Lung (tissue), 12 donors: ENCODE measurements around the gene NBAS. TPM values are rescaled to one million over a fixed set of nuclear protein-coding genes. Genes with fewer than 3 reads are reported as not detected.
A peak's percentile ranks its signal among the peaks of the same experiment; 100 is the strongest.

Experiments used
- ATAC-seq: fragments of 200-7000 bp; cut with Tn5 transposase; one replicate; pipeline ENCODE4 v1.9.1; 2020; ENCODE audit warnings: moderate number of reproducible peaks; ENCODE audit not compliant: insufficient read depth, low FRiP score
- DNase-seq, 3 donors: peaks; one replicate each; pipeline ENCODE4 v3.0.0-alpha.2; 2013 to 2017
- H3K27ac ChIP-seq, 2 donors: one replicate each; pipeline ENCODE4 v1.5.1; 2013; ENCODE audit warnings: mild to moderate bottlenecking in 2 of 2, moderate library complexity in 2 of 2, control low read depth in 1 of 2, inconsistent platforms in 1 of 2, low read depth in 1 of 2, low read length in 1 of 2
- H3K27me3 ChIP-seq, 3 donors: one replicate each; pipeline ENCODE4 v1.5.1; 2013; ENCODE audit warnings: low read length in 2 of 3; ENCODE audit not compliant: control insufficient read depth in 3 of 3, insufficient read depth in 3 of 3
- H3K36me3 ChIP-seq, 4 donors: one replicate each; pipeline ENCODE4 v1.5.1; 2013; ENCODE audit warnings: low read length in 4 of 4, mild to moderate bottlenecking in 1 of 4, moderate library complexity in 1 of 4; ENCODE audit not compliant: control insufficient read depth in 4 of 4, insufficient read depth in 4 of 4
- H3K4me1 ChIP-seq, 5 donors: one replicate each; pipeline ENCODE4 v1.5.1; 2013; ENCODE audit warnings: low read length in 5 of 5, mild to moderate bottlenecking in 2 of 5, moderate library complexity in 1 of 5; ENCODE audit not compliant: control insufficient read depth in 5 of 5, insufficient read depth in 5 of 5
- H3K4me3 ChIP-seq: one replicate; pipeline ENCODE4 v1.5.1; 2013; ENCODE audit warnings: mild to moderate bottlenecking, control low read depth, moderate library complexity
- H3K9ac ChIP-seq, 2 donors: one replicate each; pipeline ENCODE4 v1.5.1; 2013; ENCODE audit warnings: low read length in 2 of 2, control low read depth in 1 of 2; ENCODE audit not compliant: insufficient read depth in 1 of 2
- H3K9me3 ChIP-seq, 4 donors: one replicate each; pipeline ENCODE4 v1.5.1; 2013; ENCODE audit warnings: low read length in 3 of 4, mild to moderate bottlenecking in 1 of 4, moderate library complexity in 1 of 4; ENCODE audit not compliant: control insufficient read depth in 4 of 4, insufficient read depth in 3 of 4
- CTCF ChIP-seq: IDR thresholded peaks from 2 replicates; pipeline ENCODE4 v1.5.1; 2012; ENCODE audit warnings: mild to moderate bottlenecking; ENCODE audit errors: control extremely low read depth, extremely low read depth
- WGBS, 2 donors: extraction: QIAGEN DNeasy Blood & Tissue Kit; methylation state at CpG; one replicate each; pipeline ENCODE4 v1.1.7; 2013; 5-methylcytosine and 5-hydroxymethylcytosine counted together
- polyA plus RNA-seq, 2 donors: library from polyadenylated mRNA; stranded (reverse); fragments of 200-250 nt; gene quantifications; one replicate each; pipeline ENCODE4 v1.2.1, GENCODE V29; 2013
- total RNA-seq, 2 donors: library from RNA; depleted of rRNA in 1 of 2; stranded (reverse); fragments of >200 nt in 1 of 2; gene quantifications; one replicate each; pipeline ENCODE4 v1.2.1, GENCODE V29; 2014 to 2021
- donor health status: control.
- donor health status: control.
- donor health status: Bipolar disorder and iron deficiency.
- donor health status: healthy.
- donor health status: DM: yes; HTN: yes; CAD: no.

The NBAS gene
- total and polyA plus RNA-seq, 4 donors: 15.6 to 61.3 (median 35.4) TPM

DNA sequence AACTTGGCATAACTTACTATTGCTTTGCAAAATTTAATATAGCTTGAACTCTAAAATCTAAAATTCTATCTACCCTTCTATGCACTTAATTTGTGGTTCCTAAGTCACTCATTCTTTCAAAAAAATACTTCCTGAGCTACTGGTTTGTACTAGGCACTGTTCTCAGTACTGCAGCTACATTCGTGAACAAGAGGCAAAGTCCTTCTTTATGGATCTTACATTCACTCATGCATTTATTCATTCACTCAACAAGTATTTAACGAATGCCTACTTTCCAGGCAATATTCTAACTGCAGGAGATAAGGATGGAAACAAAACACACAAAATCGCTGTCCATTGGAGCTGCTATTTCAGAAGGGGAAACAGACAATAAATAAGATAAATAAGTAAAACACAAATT, 104.8 kb downstream of the NBAS start:
- 90 to 92% methylated on average over 3 of the region's 3 CpGs for WGBS, 2 donors
- peaks cover 8 to 15% (median 10%) of the 10 kb centered on the region in 4 donors for H3K36me3 ChIP-seq

GRCh38 chr2:15450808-15451207, 110.3 kb downstream of the NBAS start:
- no peak overlapping the region for H3K9ac ChIP-seq
- H3K4me1 ChIP-seq: peaks cover 0 to 3% (median 0%) of the 10 kb centered on the region in 5 donors
- H3K9me3 ChIP-seq: no peaks in the 10 kb centered on the region
- peaks cover 0 to 3% (median 1%) of the 10 kb centered on the region in 4 donors for H3K36me3 ChIP-seq
- H3K27ac ChIP-seq: no peak overlapping the region
- no peak for DNase-seq
- WGBS, 2 donors: 90 to 98% methylated on average over 2 of the region's 2 CpGs
- H3K4me3 ChIP-seq: no peak overlapping the region
- no peak for TF ChIP-seq CTCF
- ATAC-seq: no peak
- H3K27me3 ChIP-seq: no peaks in the 10 kb centered on the region

More for the DNA sequence above, 104.8 kb downstream of the NBAS start:
- no peak for TF ChIP-seq CTCF
- Histone ChIP-seq H3K4me3 (no peak overlapping the region), H3K27me3 (no peaks in the 10 kb centered on the region), H3K4me1 (peaks cover 0 to 5% (median 0%) of the 10 kb centered on the region in 5 donors), H3K9me3 (no peaks in the 10 kb centered on the region), H3K9ac (no peak overlapping the region), H3K27ac (no peak overlapping the region)
- ATAC-seq (no peak), DNase-seq (no peak)

DNA sequence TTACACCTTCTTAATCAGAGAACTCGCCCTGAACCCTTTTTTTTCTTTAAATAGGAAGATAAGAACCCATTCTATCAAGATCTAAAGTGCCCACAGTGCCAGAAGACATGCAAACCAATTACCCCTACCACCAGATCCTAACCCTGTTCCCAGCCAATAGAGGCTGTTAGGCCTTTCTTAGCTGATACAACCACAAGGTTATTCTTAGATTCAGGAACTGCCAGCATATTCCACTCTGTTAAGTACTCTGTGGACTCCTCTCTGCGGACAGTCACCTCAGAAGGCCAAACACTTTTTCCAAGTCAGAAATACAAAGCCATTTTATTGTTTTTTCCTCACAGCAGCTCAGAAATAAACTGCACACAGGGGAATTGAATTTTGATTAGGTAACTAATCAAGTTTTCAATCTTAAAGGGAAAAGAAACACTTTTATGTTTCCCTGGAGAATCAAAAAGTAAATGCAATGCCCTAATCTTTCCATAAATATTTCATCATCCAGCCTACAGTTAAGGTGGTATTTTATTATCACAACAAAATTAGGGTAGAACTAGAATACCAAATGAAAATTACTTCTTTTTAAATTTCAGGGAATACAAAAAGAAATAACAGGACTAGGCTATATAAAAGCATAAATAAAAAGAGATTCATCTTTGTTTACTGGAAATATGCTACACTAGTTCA, 111.4 kb downstream of the NBAS start:
- ATAC-seq (no peak), DNase-seq (no peak)
- 69 to 83% methylated on average over 2 of the region's 2 CpGs for WGBS, 2 donors
- no peaks in the 10 kb centered on the region for H3K27me3 ChIP-seq
- peaks cover 0 to 3% (median 1%) of the 10 kb centered on the region in 4 donors for H3K36me3 ChIP-seq
- no peaks in the 10 kb centered on the region for H3K9me3 ChIP-seq
- peak overlapping the region in 1 of 2 donors; percentile 56 for H3K27ac ChIP-seq
- TF ChIP-seq CTCF: no peak
- peaks cover 0 to 3% (median 0%) of the 10 kb centered on the region in 5 donors for H3K4me1 ChIP-seq
- no peak overlapping the region for H3K4me3 ChIP-seq
- H3K9ac ChIP-seq: no peak overlapping the region
